Glutamatergic neuron (in vitro differentiated cells): ENCODE results near the gene LMX1B. TPM values are rescaled to one million over a fixed set of nuclear protein-coding genes. Genes with fewer than 3 reads are reported as not detected.

Source experiments
- DNase-seq: peaks from one replicate; pipeline ENCODE4 v3.0.0; 2022
- H3K27ac Mint-ChIP-seq: one replicate; pipeline ENCODE4 v1.8.0; 2020; ENCODE audit warnings: mild to moderate bottlenecking, mixed read lengths, inconsistent platforms; ENCODE audit not compliant: unreplicated experiment
- H3K27me3 Mint-ChIP-seq: one replicate; pipeline ENCODE4 v1.8.0; 2020; ENCODE audit warnings: mild to moderate bottlenecking, moderate library complexity, mixed read lengths, inconsistent platforms; ENCODE audit not compliant: unreplicated experiment
- H3K36me3 Mint-ChIP-seq: one replicate; pipeline ENCODE4 v1.8.0; 2020; ENCODE audit warnings: mild to moderate bottlenecking, mixed read lengths, inconsistent platforms; ENCODE audit not compliant: unreplicated experiment
- H3K4me1 Mint-ChIP-seq: one replicate; pipeline ENCODE4 v1.8.0; 2020; ENCODE audit warnings: mild to moderate bottlenecking, low read depth, mixed read lengths, inconsistent platforms; ENCODE audit not compliant: unreplicated experiment
- H3K4me3 Mint-ChIP-seq: one replicate; pipeline ENCODE4 v1.8.0; 2020; ENCODE audit warnings: mild to moderate bottlenecking, mixed read lengths, inconsistent platforms; ENCODE audit not compliant: unreplicated experiment
- H3K9me3 Mint-ChIP-seq: one replicate; pipeline ENCODE4 v1.8.0; 2020; ENCODE audit warnings: mild to moderate bottlenecking, moderate library complexity, mixed read lengths, inconsistent platforms; ENCODE audit not compliant: unreplicated experiment
- total RNA-seq: library from RNA; stranded (reverse); fragmentation: NEBNext Ultra II Directional; extraction: Animal tissue kit (Norgen Biotek cat#: 25700); gene quantifications from one replicate; pipeline ENCODE4 v1.2.1, GENCODE V29; 2021; ENCODE audit not compliant: unreplicated experiment
- TF ChIP-seq, protein P1 (sequence below): fragments of 200-600 bp; sonication (generic); IDR thresholded peaks from one replicate; pipeline ENCODE4 v1.5.0; 2021; ENCODE audit not compliant: partially characterized antibody, unreplicated experiment

Gene LMX1B
- total RNA-seq, 1 donor from 2014 or later, result 0.27 TPM

GRCh38 chr9:126700903-126701812 lies 87.4 kb downstream of the LMX1B start:
- peaks cover 4% of the 10 kb centered on the region for H3K4me1 Mint-ChIP-seq
- TF ChIP-seq, protein P1, sequence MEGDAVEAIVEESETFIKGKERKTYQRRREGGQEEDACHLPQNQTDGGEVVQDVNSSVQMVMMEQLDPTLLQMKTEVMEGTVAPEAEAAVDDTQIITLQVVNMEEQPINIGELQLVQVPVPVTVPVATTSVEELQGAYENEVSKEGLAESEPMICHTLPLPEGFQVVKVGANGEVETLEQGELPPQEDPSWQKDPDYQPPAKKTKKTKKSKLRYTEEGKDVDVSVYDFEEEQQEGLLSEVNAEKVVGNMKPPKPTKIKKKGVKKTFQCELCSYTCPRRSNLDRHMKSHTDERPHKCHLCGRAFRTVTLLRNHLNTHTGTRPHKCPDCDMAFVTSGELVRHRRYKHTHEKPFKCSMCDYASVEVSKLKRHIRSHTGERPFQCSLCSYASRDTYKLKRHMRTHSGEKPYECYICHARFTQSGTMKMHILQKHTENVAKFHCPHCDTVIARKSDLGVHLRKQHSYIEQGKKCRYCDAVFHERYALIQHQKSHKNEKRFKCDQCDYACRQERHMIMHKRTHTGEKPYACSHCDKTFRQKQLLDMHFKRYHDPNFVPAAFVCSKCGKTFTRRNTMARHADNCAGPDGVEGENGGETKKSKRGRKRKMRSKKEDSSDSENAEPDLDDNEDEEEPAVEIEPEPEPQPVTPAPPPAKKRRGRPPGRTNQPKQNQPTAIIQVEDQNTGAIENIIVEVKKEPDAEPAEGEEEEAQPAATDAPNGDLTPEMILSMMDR, result no peak
- H3K9me3 Mint-ChIP-seq, result peaks cover 2% of the 10 kb centered on the region
- peaks cover 3% of the 10 kb centered on the region for H3K36me3 Mint-ChIP-seq
- peaks cover 24% of the 10 kb centered on the region for H3K27me3 Mint-ChIP-seq
- H3K4me3 Mint-ChIP-seq, result no peak overlapping the region
- H3K27ac Mint-ChIP-seq, result no peak overlapping the region
- no peak for DNase-seq

DNA sequence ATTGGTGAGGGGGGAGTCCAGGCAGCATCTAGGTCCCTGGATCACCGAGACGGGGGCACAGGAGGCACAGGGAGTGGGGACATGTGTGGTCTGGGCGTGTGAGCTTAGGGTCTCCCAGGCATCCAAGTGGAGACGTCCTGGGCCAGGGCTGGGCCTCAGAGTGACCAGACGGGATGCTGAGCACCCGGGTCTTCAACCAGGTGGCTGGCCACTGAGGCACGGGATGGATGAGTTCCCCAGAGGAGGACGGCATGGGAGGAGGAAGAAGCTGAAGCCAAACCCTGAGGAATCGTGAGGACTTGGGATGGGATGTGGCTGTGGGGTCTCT lies 88.0 kb downstream of the LMX1B start:
- Mint-ChIP-seq H3K27ac (no peak overlapping the region), H3K4me1 (peaks cover 4% of the 10 kb centered on the region), H3K4me3 (no peak overlapping the region), H3K27me3 (peaks cover 21% of the 10 kb centered on the region), H3K36me3 (peaks cover 3% of the 10 kb centered on the region), H3K9me3 (peaks cover 2% of the 10 kb centered on the region)
- DNase-seq, result no peak
- TF ChIP-seq, protein P1, result no peak

GRCh38 chr9:126702151-126703001 lies 88.6 kb downstream of the LMX1B start:
- H3K27ac Mint-ChIP-seq, result no peak overlapping the region
- peak; percentile 70 for DNase-seq
- no peak overlapping the region for H3K4me3 Mint-ChIP-seq
- peaks cover 4% of the 10 kb centered on the region for H3K4me1 Mint-ChIP-seq
- TF ChIP-seq, protein P1, result peak; percentile 88
- H3K9me3 Mint-ChIP-seq, result peaks cover 2% of the 10 kb centered on the region
- peaks cover 3% of the 10 kb centered on the region for H3K36me3 Mint-ChIP-seq
- peaks cover 19% of the 10 kb centered on the region for H3K27me3 Mint-ChIP-seq

- no peak for DNase-seq
- no peak overlapping the region for H3K4me3 Mint-ChIP-seq
- H3K36me3 Mint-ChIP-seq, result peaks cover under 1% of the 10 kb centered on the region
- peaks cover 4% of the 10 kb centered on the region for H3K4me1 Mint-ChIP-seq
- H3K9me3 Mint-ChIP-seq, result peaks cover 2% of the 10 kb centered on the region
- H3K27ac Mint-ChIP-seq, result no peak overlapping the region
- TF ChIP-seq, protein P1, result no peak
- peaks cover 19% of the 10 kb centered on the region for H3K27me3 Mint-ChIP-seq
Measured at GRCh38 chr9:126703002-126703865, 89.5 kb downstream of the LMX1B start.
